OCI-LY3 (cell line): Measurements from ENCODE around the gene IL17RD.
A peak's percentile ranks its signal among the peaks of the same experiment; 100 is the strongest.

Experiments used
- H2AFZ ChIP-seq: fragments of 200-600, 300-600 bp; shearing (Covaris generic); 2 replicates; pipeline ENCODE4 v1.6.0; 2014; ENCODE audit warnings: antibody characterized with exemption, low read depth, low read length
- H3K27ac ChIP-seq: fragments of 200-600, 300-600 bp; sonication (generic); 2 replicates; pipeline ENCODE4 v1.5.1; 2014; ENCODE audit warnings: mild to moderate bottlenecking, low read length, moderate library complexity, mixed read lengths
- H3K27me3 ChIP-seq: fragments of 200-600, 300-600 bp; sonication (generic); 2 replicates; pipeline ENCODE4 v1.6.1; 2014; ENCODE audit warnings: low read depth, low read length, mixed read lengths
- H3K36me3 ChIP-seq: fragments of 200-600, 300-600 bp; sonication (generic); replicated peaks from 2 replicates; pipeline ENCODE3; 2014; ENCODE audit warnings: low read depth, low read length, mixed read lengths
- H3K4me1 ChIP-seq: fragments of 300-600, 200-600 bp; sonication (generic); 2 replicates; pipeline ENCODE4 v1.6.1; 2014; ENCODE audit warnings: low read length, mixed read lengths
- H3K4me2 ChIP-seq: fragments of 200-600, 300-600 bp; sonication (generic); 2 replicates; pipeline ENCODE4 v1.6.1; 2014; ENCODE audit warnings: low read length, mixed read lengths
- H3K4me3 ChIP-seq: fragments of 300-600, 200-600 bp; sonication (generic); 2 replicates; pipeline ENCODE4 v1.5.1; 2014; ENCODE audit warnings: antibody characterized with exemption, mild to moderate bottlenecking, low read length, moderate library complexity
- H3K79me2 ChIP-seq: fragments of 300-600, 200-600 bp; shearing (Covaris generic); 2 replicates; pipeline ENCODE4 v1.6.1; 2014; ENCODE audit warnings: mild to moderate bottlenecking, low read length, mixed read lengths
- H3K9ac ChIP-seq: fragments of 300-600, 200-600 bp; shearing (Covaris generic); 2 replicates; pipeline ENCODE4 v1.6.0; 2014; ENCODE audit warnings: mild to moderate bottlenecking, low read length, moderate library complexity
- H3K9me3 ChIP-seq: fragments of 200-600, 300-600 bp; shearing (Covaris generic); 2 replicates; pipeline ENCODE4 v1.6.1; 2014; ENCODE audit warnings: low read length, mixed read lengths; ENCODE audit not compliant: insufficient read depth
- H4K20me1 ChIP-seq: fragments of 200-600, 300-600 bp; sonication (generic); 2 replicates; pipeline ENCODE4 v1.6.1; 2016; ENCODE audit warnings: low read length, mixed read lengths; ENCODE audit not compliant: insufficient read depth
- EZH2phosphoT487 ChIP-seq: fragments of 200-600 bp; shearing (Covaris generic); IDR thresholded peaks from 2 replicates; pipeline ENCODE4 v1.6.1; 2018; ENCODE audit warnings: antibody characterized with exemption, mixed run types, low read depth
- TF ChIP-seq, protein P1 (sequence below): fragments of 200-600, 300-600 bp; sonication (generic); IDR thresholded peaks from 2 replicates; pipeline ENCODE4 v1.5.1; 2014; ENCODE audit warnings: antibody characterized with exemption, low read length, low read depth

IL17RD gene

DNA sequence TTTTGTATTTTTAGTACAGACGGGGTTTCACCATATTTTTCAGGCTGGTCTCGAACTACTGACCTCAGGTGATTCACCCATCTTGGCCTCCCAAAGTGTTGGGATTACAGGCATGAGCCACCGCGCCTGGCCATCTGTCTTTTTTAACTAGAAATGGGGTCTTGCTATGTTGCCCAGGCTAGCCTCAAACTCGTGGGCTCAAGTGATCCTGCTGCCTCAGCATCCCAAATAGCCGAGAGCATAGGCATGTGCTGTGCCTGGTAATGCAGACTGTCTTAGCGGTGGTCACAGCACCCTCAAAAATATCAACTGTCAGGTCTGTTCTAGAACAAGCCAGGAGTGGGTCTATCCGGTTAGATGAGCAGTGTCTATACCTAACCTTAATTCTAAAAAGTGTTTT is 56.5 kb downstream of the IL17RD start:
- no peak overlapping the region for H3K4me2 ChIP-seq
- no peaks in the 10 kb centered on the region for H3K36me3 ChIP-seq
- no peaks in the 10 kb centered on the region for H3K9me3 ChIP-seq
- no peak for TF ChIP-seq EZH2phosphoT487
- TF ChIP-seq, protein P1, sequence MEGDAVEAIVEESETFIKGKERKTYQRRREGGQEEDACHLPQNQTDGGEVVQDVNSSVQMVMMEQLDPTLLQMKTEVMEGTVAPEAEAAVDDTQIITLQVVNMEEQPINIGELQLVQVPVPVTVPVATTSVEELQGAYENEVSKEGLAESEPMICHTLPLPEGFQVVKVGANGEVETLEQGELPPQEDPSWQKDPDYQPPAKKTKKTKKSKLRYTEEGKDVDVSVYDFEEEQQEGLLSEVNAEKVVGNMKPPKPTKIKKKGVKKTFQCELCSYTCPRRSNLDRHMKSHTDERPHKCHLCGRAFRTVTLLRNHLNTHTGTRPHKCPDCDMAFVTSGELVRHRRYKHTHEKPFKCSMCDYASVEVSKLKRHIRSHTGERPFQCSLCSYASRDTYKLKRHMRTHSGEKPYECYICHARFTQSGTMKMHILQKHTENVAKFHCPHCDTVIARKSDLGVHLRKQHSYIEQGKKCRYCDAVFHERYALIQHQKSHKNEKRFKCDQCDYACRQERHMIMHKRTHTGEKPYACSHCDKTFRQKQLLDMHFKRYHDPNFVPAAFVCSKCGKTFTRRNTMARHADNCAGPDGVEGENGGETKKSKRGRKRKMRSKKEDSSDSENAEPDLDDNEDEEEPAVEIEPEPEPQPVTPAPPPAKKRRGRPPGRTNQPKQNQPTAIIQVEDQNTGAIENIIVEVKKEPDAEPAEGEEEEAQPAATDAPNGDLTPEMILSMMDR, result no peak
- no peak overlapping the region for H3K27ac ChIP-seq
- no peaks in the 10 kb centered on the region for H3K79me2 ChIP-seq
- H3K27me3 ChIP-seq, result peaks cover 16% of the 10 kb centered on the region
- H3K4me1 ChIP-seq, result peaks cover 14% of the 10 kb centered on the region
- H2AFZ ChIP-seq, result no peak overlapping the region
- no peaks in the 10 kb centered on the region for H4K20me1 ChIP-seq
- H3K9ac ChIP-seq, result no peak overlapping the region
- no peak overlapping the region for H3K4me3 ChIP-seq

DNA sequence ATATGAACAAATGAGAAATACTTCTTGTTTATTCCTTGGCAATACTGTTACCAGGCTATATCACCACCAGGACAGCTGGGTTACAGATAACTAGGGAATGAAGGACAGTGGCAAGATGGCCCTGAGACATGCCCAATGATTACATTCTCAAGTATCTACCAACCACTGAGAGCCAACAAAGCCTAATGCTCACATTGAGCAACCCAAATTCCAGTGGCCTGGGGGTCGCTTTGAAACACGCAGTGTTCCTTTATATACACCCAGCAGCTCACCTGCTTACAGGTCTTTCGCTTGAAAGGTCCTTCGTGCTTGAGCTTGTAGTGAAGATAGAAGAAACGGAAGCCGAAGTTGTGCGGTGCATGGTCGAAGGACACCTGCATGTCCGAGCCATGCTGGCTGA is 59.6 kb downstream of the IL17RD start:
- Histone ChIP-seq H3K9ac (no peak overlapping the region), H3K36me3 (no peaks in the 10 kb centered on the region)

DNA sequence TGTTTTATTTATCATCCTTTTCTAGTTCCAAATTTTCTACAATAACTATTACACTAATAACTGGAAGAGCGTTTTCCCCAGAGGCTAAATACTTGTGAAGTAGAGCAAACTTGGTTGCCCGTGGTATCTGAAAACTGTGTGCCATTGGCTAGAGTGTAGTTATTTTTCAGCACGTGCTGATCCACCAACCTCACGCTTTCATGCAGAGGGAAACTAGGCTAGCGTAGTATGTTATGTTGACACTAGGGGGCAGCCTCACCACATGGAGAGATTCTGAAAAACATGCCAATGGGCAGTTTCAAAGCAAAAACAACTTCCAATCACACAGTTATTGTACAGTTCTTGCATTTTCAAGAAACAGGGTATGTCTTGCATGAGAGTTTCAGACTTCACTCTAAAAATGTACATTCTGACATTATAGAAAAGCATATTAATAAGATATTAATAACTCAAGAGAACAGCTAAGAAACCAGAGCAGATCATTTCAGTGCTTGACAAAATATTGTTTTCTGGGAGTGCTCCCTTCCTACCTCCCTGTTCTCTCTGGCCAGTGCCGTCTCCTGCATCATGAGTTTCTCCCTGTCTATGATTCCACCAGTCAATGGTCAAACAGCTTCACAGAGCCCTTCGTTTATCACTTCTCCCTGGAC is 65.0 kb downstream of the IL17RD start:
- H3K9me3 ChIP-seq, result no peaks in the 10 kb centered on the region
- TF ChIP-seq, protein P1, result peak; percentile 94
- no peak for TF ChIP-seq EZH2phosphoT487
- H3K9ac ChIP-seq, result no peak overlapping the region
- no peak overlapping the region for H3K4me3 ChIP-seq
- H3K27ac ChIP-seq, result no peak overlapping the region
- no peaks in the 10 kb centered on the region for H3K79me2 ChIP-seq
- H3K4me1 ChIP-seq, result peaks cover 9% of the 10 kb centered on the region
- H2AFZ ChIP-seq, result 0 out of 2 replicates have a peak overlapping the region, but pooled peaks have one; percentile 19
- no peaks in the 10 kb centered on the region for H3K27me3 ChIP-seq
- H3K36me3 ChIP-seq, result no peaks in the 10 kb centered on the region
- peak overlapping the region; percentile 26 for H3K4me2 ChIP-seq
- no peaks in the 10 kb centered on the region for H4K20me1 ChIP-seq

More for the DNA sequence above, 59.6 kb downstream of the IL17RD start:
- TF ChIP-seq, protein P1, result no peak
- TF ChIP-seq EZH2phosphoT487, result no peak
- Histone ChIP-seq H3K27ac (no peak overlapping the region), H3K4me2 (no peak overlapping the region), H3K9me3 (no peaks in the 10 kb centered on the region), H3K79me2 (no peaks in the 10 kb centered on the region), H4K20me1 (no peaks in the 10 kb centered on the region), H2AFZ (no peak overlapping the region), H3K4me1 (peaks cover 6% of the 10 kb centered on the region; the same call in 1 of the 2 replicates), H3K4me3 (no peak overlapping the region), H3K27me3 (peaks cover 10% of the 10 kb centered on the region; the same call in 1 of the 2 replicates)

DNA sequence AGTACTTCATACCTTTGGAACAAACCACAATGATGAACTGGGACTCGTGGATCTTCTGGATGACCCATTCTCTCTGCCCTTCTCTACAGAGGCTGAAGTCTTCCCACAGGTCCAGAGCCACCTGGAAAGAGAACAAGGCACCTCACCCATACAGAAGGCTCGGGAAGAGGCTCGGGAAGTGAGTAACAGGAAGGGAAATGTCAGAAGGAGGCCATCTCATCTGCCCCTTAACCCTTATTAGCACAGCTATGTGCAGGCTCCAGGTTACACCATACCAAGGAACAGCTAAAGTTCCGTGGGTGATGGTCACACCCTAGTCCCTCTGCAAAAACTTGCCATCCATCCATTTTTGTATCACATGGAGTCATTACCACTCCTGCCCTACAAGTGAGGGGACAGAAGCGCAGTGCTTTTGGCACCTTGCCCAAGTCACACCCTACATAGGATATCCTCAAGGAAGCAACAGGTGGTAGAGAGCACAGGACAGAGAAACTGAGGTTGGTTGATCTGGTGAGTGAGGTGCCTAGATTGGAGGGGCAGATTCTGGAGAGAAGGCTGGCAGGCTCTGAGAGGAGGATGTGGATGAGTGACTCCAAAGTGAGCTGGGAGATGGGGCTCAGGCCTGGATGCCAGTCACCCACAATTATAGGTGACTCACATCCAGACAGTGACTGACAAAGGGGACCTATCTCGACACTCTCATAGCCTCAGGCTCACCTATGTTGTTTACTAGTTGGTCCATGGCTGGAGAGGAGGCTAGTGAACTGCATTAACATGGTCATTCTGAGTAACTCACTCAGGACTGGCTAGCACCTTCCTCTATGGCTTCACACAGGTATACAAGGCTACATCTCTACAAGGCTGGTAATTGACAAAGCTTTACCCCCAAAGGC is 66.5 kb downstream of the IL17RD start:
- Histone ChIP-seq H3K9me3 (no peaks in the 10 kb centered on the region), H2AFZ (no peak overlapping the region), H4K20me1 (no peaks in the 10 kb centered on the region), H3K4me2 (no peak overlapping the region), H3K27me3 (no peaks in the 10 kb centered on the region), H3K4me1 (peaks cover 22% of the 10 kb centered on the region), H3K27ac (no peak overlapping the region), H3K79me2 (no peaks in the 10 kb centered on the region), H3K9ac (no peak overlapping the region), H3K4me3 (no peak overlapping the region), H3K36me3 (no peaks in the 10 kb centered on the region)
- no peak for TF ChIP-seq EZH2phosphoT487
- TF ChIP-seq, protein P1, result no peak
